Right lobe of liver (tissue), 4 donors: ENCODE measurements around the gene HELQ.

ENCODE experiments used
- POLR2A ChIP-seq: fragments of 450-650 bp; IDR thresholded peaks from one replicate; pipeline ENCODE4 v1.6.1; 2017; ENCODE audit warnings: antibody characterized with exemption, mild to moderate bottlenecking
- TF ChIP-seq, protein P1 (sequence below), 4 donors: fragments of 200-600 bp in 3 of 4; fragments of 450-650 bp in 1 of 4; IDR thresholded peaks; one replicate each; pipeline versions ENCODE4 v1.5.1 to v1.8.0; 2016 to 2022; ENCODE audit warnings: antibody characterized with exemption in 4 of 4, mild to moderate bottlenecking in 2 of 4
- donor health status: DM: no; HTN: no; CAD: no.
- donor health status: DM: no; HTN: no; CAD: no.
- donor health status: DM: no; HTN: yes; CAD: no.

DNA sequence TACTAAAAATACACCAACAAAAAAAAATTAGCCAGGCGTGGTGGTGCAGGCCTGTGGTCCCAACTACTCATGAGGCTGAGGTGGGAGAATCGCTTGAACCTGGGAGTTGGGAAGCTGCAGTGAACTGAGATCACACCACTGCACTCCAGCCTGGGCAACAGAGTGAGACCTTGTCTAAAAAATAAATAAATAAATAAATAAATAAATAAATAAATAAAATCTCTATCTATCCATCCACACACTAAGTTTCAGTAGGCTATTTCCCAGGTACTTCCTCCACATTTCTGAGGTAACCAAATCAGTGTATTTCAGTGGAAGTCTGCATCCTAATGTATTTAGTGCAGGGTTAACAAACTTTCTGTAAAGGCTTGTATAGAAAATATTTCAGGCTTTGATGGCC, 18.3 kb upstream of the HELQ start:
- TF ChIP-seq, protein P1, sequence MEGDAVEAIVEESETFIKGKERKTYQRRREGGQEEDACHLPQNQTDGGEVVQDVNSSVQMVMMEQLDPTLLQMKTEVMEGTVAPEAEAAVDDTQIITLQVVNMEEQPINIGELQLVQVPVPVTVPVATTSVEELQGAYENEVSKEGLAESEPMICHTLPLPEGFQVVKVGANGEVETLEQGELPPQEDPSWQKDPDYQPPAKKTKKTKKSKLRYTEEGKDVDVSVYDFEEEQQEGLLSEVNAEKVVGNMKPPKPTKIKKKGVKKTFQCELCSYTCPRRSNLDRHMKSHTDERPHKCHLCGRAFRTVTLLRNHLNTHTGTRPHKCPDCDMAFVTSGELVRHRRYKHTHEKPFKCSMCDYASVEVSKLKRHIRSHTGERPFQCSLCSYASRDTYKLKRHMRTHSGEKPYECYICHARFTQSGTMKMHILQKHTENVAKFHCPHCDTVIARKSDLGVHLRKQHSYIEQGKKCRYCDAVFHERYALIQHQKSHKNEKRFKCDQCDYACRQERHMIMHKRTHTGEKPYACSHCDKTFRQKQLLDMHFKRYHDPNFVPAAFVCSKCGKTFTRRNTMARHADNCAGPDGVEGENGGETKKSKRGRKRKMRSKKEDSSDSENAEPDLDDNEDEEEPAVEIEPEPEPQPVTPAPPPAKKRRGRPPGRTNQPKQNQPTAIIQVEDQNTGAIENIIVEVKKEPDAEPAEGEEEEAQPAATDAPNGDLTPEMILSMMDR (IDR thresholded peaks at IDR 0.05): no peak
- TF ChIP-seq POLR2A: no peak
